ENCODE results near the gene BICDL1. TPM values are rescaled to one million over a fixed set of nuclear protein-coding genes. Genes with fewer than 3 reads are reported as not detected.

BICDL1 gene
- total and polyA plus RNA-seq, 10 of the 15 experiments (the other 5 are each of a cell fraction or from before 2014, with no cell fraction given): 0.72 to 12.3 (median 4.2) TPM

DNA sequence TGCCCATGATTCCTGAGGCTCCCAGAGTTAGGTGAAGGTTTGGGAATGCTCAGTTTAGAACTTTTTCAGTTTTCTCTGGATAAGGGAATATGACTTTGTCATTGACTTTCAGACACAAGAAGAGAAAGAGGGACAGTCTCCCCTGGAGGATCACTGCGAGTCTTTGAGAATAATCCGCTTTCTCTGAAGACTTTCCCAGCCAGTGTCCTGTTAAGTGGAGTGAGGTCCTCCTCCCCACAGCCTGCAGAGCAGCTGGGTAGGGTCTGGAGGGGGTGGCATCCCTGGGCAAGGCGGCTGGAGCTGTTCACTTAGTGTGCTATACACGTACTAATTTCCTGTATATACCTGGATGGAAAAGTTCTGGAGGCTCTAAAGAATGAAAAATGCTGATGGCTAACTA lies 136.0 kb downstream of the BICDL1 start:
- FAIRE-seq (no peak), DNase-seq (ENCODE audit: low read depth, low spot score) (no peak), ATAC-seq (no peak)
- TF ChIP-seq TAF1 (IDR thresholded peaks at IDR 0.05; ENCODE audit: borderline replicate concordance, low read depth, low read length) (no peak), CHD2 (IDR thresholded peaks at IDR 0.05; ENCODE audit: borderline replicate concordance, low read depth, low read length) (no peak)
- no peaks in the 10 kb centered on the region for H3K9me3 ChIP-seq (replicated peaks; ENCODE audit: control insufficient read depth, insufficient read depth, low read length)
- peaks cover 9% of the 10 kb centered on the region for H3K79me2 ChIP-seq (ENCODE audit: control insufficient read depth, insufficient read depth, low read length)
- no peaks in the 10 kb centered on the region for H4K20me1 ChIP-seq (ENCODE audit: control insufficient read depth, insufficient read depth)
- intact Hi-C loops (cut with micrococcal nuclease; ENCODE audit: unreplicated experiment) (no loop called here), in situ Hi-C loops (cut with MboI) (no loop called here)
- peaks cover 35% of the 10 kb centered on the region for H3K4me1 ChIP-seq (ENCODE audit: control insufficient read depth, insufficient read depth, low read length)
- no peak overlapping the region for H3K4me2 ChIP-seq (ENCODE audit: control insufficient read depth, insufficient read depth)
- no peak overlapping the region for H2AFZ ChIP-seq (ENCODE audit: control insufficient read depth, low read depth, low read length)
- no peaks in the 10 kb centered on the region for H3K27me3 ChIP-seq (replicated peaks in 1 of 2; ENCODE audit: control insufficient read depth in 2 of 2, insufficient read depth in 2 of 2, low read length in 1 of 2)
- CTCF ChIA-PET: interaction anchor here (1.8 kb wide), 1 partner anchor 177 kb away, joined by 4 read pairs; the partner anchor contains the start of gene SIRT4
- peaks cover 7 to 19% of the 10 kb centered on the region in 2 experiments; a peak in 3 of 4 replicates for H3K36me3 ChIP-seq (ENCODE audit: control insufficient read depth in 2 of 2, insufficient read depth in 2 of 2, low read length in 1 of 2)
- no peak overlapping the region for H3K27ac ChIP-seq (ENCODE audit: control insufficient read depth, insufficient read depth)
- H3K9ac ChIP-seq (ENCODE audit: control insufficient read depth, insufficient read depth, low read length): no peak overlapping the region
- WGBS (ENCODE audit: insufficient coverage, insufficient replicate concordance, low lambda C conversion rate, missing lambda C conversion rate): 100% methylated on average over 4 of the region's 4 CpGs
- POLR2A ChIA-PET: interaction anchor here (0.7 to 2.2 kb wide), 4 partner anchors 8 to 43 kb away, joined by 3 to 7 read pairs (median 4); partner anchors contain the start of gene RAB35
- BruUV-seq (replicated peaks): no TSS peak
- H3K4me3 ChIP-seq: no peak overlapping the region
- SMC1A ChIA-PET (ENCODE audit: uncharacterized antibody, unreplicated experiment): interaction anchor here (1.0 to 1.5 kb wide), 2 partner anchors 10 to 14 kb away, joined by 3 to 4 read pairs; no protein-coding TSS in a partner anchor
- RAD21 ChIA-PET (ENCODE audit: unreplicated experiment): no interaction called here

DNA sequence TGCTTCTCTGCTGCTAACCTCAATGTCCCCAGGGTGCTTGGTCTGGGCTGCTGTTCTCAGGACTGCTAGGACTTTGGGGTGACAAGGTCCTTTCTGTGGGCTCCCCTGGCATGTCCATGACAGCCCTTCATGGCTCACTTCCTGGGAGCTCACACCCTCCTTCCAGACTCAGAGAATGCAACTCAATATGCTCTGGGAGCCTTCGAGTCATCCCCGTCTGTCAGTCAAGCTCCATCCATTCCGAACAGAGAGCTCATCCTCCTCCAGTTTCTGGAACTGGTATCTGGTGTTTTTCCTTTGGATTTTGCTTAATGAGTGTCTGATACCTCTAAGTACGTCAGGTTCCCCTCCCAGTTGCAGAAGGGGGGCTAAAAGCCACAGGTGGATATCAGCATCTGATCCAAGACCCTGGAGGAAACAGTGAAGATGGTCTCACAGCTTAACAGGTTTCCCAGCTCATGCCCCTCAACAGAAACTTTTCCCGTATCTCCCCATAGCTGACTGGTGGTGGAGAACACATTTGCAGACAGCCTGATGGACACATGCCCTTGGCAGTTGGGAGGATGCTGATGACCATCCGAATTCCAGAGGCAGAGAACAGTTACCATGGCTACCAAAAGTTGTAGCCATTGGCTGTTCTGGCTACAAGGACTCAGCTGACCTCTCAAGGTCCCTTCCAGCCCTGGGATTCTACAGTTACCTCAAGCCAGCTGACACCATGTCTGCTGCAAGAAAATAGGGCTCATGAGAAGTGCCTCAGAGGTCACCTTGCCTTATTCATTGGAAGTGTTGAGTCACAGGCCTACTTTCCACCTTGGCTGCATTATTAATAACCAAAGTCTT lies 137.0 kb downstream of the BICDL1 start:
- Histone ChIP-seq H3K9ac (ENCODE audit: control insufficient read depth, insufficient read depth, low read length) (no peak overlapping the region), H3K4me1 (ENCODE audit: control insufficient read depth, insufficient read depth, low read length) (peaks cover 25% of the 10 kb centered on the region), H3K9me3 (replicated peaks; ENCODE audit: control insufficient read depth, insufficient read depth, low read length) (no peaks in the 10 kb centered on the region), H2AFZ (ENCODE audit: control insufficient read depth, low read depth, low read length) (no peak overlapping the region), H3K36me3 (ENCODE audit: control insufficient read depth in 2 of 2, insufficient read depth in 2 of 2, low read length in 1 of 2) (peaks cover 16 to 25% of the 10 kb centered on the region in 2 experiments), H4K20me1 (ENCODE audit: control insufficient read depth, insufficient read depth) (no peaks in the 10 kb centered on the region), H3K79me2 (ENCODE audit: control insufficient read depth, insufficient read depth, low read length) (peaks cover 4% of the 10 kb centered on the region), H3K27me3 (replicated peaks in 1 of 2; ENCODE audit: control insufficient read depth in 2 of 2, insufficient read depth in 2 of 2, low read length in 1 of 2) (no peaks in the 10 kb centered on the region), H3K4me3 (no peak overlapping the region), H3K4me2 (ENCODE audit: control insufficient read depth, insufficient read depth) (no peak overlapping the region), H3K27ac (ENCODE audit: control insufficient read depth, insufficient read depth) (no peak overlapping the region)
- FAIRE-seq: no peak
- no peak for DNase-seq (ENCODE audit: low read depth, low spot score)
- in situ Hi-C loops (cut with MboI) (no loop called here), intact Hi-C loops (cut with micrococcal nuclease; ENCODE audit: unreplicated experiment) (no loop called here)
- ChIA-PET CTCF (interaction anchor here (1.1 to 1.8 kb wide), 2 partner anchors 10 to 176 kb away, joined by 3 to 4 read pairs; partner anchors contain the start of gene SIRT4), POLR2A (interaction anchor here (0.8 to 2.2 kb wide), 4 partner anchors 9 to 42 kb away, joined by 3 to 12 read pairs (median 4); partner anchors contain the start of gene RAB35), RAD21 (ENCODE audit: unreplicated experiment) (interaction anchor here (1.5 kb wide), 1 partner anchor 39 kb away, joined by 5 read pairs; no protein-coding TSS in a partner anchor), SMC1A (ENCODE audit: uncharacterized antibody, unreplicated experiment) (interaction anchor here (1.0 to 2.5 kb wide), 4 partner anchors 8 to 21 kb away, joined by 3 to 15 read pairs (median 4); partner anchors contain the start of gene RAB35)
- 98% methylated on average over 6 of the region's 6 CpGs for WGBS (ENCODE audit: insufficient coverage, insufficient replicate concordance, low lambda C conversion rate, missing lambda C conversion rate)
- BruUV-seq (replicated peaks): no TSS peak
- no peak for ATAC-seq
- TF ChIP-seq MYB (IDR thresholded peaks at IDR 0.05; ENCODE audit: borderline replicate concordance, low read depth, low read length): no peak
- TF ChIP-seq BHLHE40 (IDR thresholded peaks at IDR 0.05; ENCODE audit: borderline replicate concordance in 1 of 2, low read depth in 2 of 2, low read length in 1 of 2): no peak
- TF ChIP-seq CREM (IDR thresholded peaks at IDR 0.05; ENCODE audit: low read depth): no peak
- TF ChIP-seq, protein P1, sequence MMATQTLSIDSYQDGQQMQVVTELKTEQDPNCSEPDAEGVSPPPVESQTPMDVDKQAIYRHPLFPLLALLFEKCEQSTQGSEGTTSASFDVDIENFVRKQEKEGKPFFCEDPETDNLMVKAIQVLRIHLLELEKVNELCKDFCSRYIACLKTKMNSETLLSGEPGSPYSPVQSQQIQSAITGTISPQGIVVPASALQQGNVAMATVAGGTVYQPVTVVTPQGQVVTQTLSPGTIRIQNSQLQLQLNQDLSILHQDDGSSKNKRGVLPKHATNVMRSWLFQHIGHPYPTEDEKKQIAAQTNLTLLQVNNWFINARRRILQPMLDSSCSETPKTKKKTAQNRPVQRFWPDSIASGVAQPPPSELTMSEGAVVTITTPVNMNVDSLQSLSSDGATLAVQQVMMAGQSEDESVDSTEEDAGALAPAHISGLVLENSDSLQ (IDR thresholded peaks at IDR 0.05): no peak
- TF ChIP-seq SMAD1 (IDR thresholded peaks at IDR 0.05; ENCODE audit: low read depth, partially characterized antibody): no peak
- TF ChIP-seq CEBPB (IDR thresholded peaks at IDR 0.05; ENCODE audit: borderline replicate concordance in 1 of 2, low read depth in 2 of 2, low read length in 2 of 2): no peak
- no peak for TF ChIP-seq JUND (IDR thresholded peaks at IDR 0.05; ENCODE audit: low read depth, low read length)
- TF ChIP-seq JUNB (IDR thresholded peaks at IDR 0.05): no peak
